ENCODE results near the gene BHLHE41. TPM values are rescaled to one million over a fixed set of nuclear protein-coding genes. Genes with fewer than 3 reads are reported as not detected.

Gene BHLHE41
- total and polyA plus RNA-seq, 4 donors = 4.3 to 49.9 (median 9.1) TPM

DNA sequence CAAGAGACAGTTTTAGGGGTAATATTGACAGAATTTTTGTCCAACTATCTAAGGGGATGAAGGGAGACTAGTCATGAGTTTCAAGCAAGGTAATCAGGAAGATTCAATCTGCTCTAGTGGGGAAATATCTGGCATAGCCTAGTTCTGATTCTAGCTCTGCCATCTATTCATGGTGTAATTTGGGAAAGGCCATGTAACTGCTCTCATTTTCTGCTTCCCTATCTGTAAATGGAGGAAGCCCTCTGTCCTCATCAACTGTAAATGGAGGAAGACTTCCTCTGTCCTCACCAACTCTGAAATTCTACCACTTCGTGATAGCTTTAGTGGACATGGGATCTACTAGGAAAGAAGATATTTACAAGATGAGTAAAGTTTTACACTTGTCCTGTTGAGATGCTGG lies 37.9 kb downstream of the BHLHE41 start:
- no peaks in the 10 kb centered on the region for H3K9me3 ChIP-seq (ENCODE audit: control insufficient read depth, low read length)
- WGBS, 2 donors = 85 to 93% methylated on average over 1 of the region's 1 CpG
- H3K27me3 ChIP-seq (ENCODE audit: control insufficient read depth in 1 of 2, insufficient read depth in 2 of 2, low read length in 1 of 2) = no peaks in the 10 kb centered on the region
- no peak overlapping the region for H3K27ac ChIP-seq (ENCODE audit: low read depth in 1 of 2, low read length in 2 of 2)
- no peaks in the 10 kb centered on the region for H3K36me3 ChIP-seq (ENCODE audit: control insufficient read depth in 1 of 2, insufficient read depth in 2 of 2, low read length in 1 of 2)
- intact Hi-C loops (cut with DNase I) = no loop called here
- DNase-seq (no peak), ATAC-seq (ENCODE audit: low FRiP score) (no peak)
- H3K4me3 ChIP-seq (ENCODE audit: low read length in 2 of 2) = no peak overlapping the region
- no peaks in the 10 kb centered on the region for H3K4me1 ChIP-seq (ENCODE audit: control insufficient read depth in 1 of 2, insufficient read depth in 2 of 2, low read length in 2 of 2)

DNA sequence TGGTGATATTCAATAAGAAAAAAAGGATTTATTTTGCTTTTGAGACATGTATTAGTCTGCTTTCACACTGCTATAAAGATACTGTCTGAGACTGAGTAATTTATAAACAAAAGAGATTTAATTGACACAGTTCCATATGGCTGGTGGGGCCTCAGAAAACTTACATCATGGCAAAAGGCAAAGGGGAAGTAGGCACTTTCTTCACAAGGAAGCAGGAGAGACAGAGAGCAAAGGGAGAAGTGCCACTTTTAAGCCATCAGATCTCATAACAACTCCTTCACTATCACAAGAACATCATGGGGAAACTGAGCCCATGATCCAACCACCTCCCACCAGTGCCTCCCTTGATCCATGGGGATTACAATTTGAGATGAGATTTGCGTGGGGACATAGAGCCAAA lies 43.9 kb downstream of the BHLHE41 start:
- ATAC-seq (ENCODE audit: low FRiP score) (no peak), DNase-seq (no peak)
- H3K9me3 ChIP-seq (ENCODE audit: control insufficient read depth, low read length) = no peaks in the 10 kb centered on the region
- 74 to 98% methylated on average over 1 of the region's 1 CpG for WGBS, 2 donors
- no peak overlapping the region for H3K27ac ChIP-seq (ENCODE audit: low read depth in 1 of 2, low read length in 2 of 2)
- no peaks in the 10 kb centered on the region for H3K4me1 ChIP-seq (ENCODE audit: control insufficient read depth in 1 of 2, insufficient read depth in 2 of 2, low read length in 2 of 2)
- intact Hi-C loops (cut with DNase I) = no loop called here
- H3K4me3 ChIP-seq (ENCODE audit: low read length in 2 of 2) = no peak overlapping the region
- no peaks in the 10 kb centered on the region for H3K27me3 ChIP-seq (ENCODE audit: control insufficient read depth in 1 of 2, insufficient read depth in 2 of 2, low read length in 1 of 2)
- no peaks in the 10 kb centered on the region for H3K36me3 ChIP-seq (ENCODE audit: control insufficient read depth in 1 of 2, insufficient read depth in 2 of 2, low read length in 1 of 2)

DNA sequence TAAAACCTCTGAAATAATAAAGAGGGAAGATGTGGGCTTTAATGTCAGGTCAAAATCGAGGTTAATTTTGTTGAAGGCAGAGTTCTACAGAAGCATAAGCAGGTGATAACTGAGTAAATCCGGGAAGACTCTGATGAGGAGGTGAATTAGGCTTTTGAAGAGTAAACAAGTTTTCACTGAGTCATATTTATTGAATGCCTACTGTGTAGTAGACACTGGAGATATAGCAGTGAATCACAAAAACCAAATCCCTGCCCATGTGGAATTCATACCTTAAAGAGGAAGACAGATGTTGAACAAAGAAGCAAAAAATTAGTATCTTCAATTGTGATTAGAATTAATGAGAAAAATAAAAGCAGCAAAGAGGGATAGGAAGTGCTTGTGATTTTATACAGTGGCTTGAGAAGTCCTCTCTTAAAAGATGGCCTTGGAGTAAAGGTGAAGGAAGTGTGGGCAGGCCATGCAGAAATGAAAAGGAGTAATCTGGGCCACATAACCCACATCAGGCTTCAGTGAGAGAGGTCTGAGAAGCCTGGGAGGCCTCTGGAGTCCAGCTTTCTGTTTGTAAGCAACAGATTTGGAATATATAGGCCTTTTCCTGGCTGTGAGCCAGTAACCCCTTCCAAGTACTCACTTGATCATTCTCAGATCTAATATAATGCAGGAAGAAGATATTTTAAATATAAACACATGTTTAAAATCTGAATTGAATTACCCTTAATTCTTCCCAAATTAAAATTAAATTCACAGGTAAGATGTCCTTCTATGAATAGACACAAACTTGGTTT lies 46.7 kb downstream of the BHLHE41 start:
- no peaks in the 10 kb centered on the region for H3K27me3 ChIP-seq (ENCODE audit: control insufficient read depth in 1 of 2, insufficient read depth in 2 of 2, low read length in 1 of 2)
- intact Hi-C loops (cut with DNase I) = no loop called here
- no peak overlapping the region for H3K27ac ChIP-seq (ENCODE audit: low read depth in 1 of 2, low read length in 2 of 2)
- no peak for ATAC-seq (ENCODE audit: low FRiP score)
- no peaks in the 10 kb centered on the region for H3K36me3 ChIP-seq (ENCODE audit: control insufficient read depth in 1 of 2, insufficient read depth in 2 of 2, low read length in 1 of 2)
- WGBS, 2 donors = 96 to 99% methylated on average over 2 of the region's 2 CpGs
- no peaks in the 10 kb centered on the region for H3K4me1 ChIP-seq (ENCODE audit: control insufficient read depth in 1 of 2, insufficient read depth in 2 of 2, low read length in 2 of 2)
- no peaks in the 10 kb centered on the region for H3K9me3 ChIP-seq (ENCODE audit: control insufficient read depth, low read length)
- no peak overlapping the region for H3K4me3 ChIP-seq (ENCODE audit: low read length in 2 of 2)
- no peak for DNase-seq

Other genes with a start within 250 kb of the BHLHE41 start
- 10 to 100 TPM; 80.9 to 86.7 TPM for gene RASSF8, start 166.4 kb downstream of the BHLHE41 start, total RNA-seq
- 10 to 100 TPM; 10.6 to 13.6 TPM for gene RASSF8, start 166.4 kb downstream of the BHLHE41 start, polyA plus RNA-seq
- 100 to 1,000 TPM in 1 of 2 donors, 10 to 100 TPM in 1; 43.9 to 109 TPM for gene SSPN, start 70.5 kb upstream of the BHLHE41 start, total RNA-seq
- 10 to 100 TPM; 24.5 to 27.3 TPM for gene SSPN, start 70.5 kb upstream of the BHLHE41 start, polyA plus RNA-seq

Data from aorta (tissue), 5 donors.